ENCODE measurements around the gene CTLA4. TPM values are rescaled to one million over a fixed set of nuclear protein-coding genes. Genes with fewer than 3 reads are reported as not detected.

The CTLA4 gene
- total RNA-seq, 1 experiment from 2014 or later, result not detected

DNA sequence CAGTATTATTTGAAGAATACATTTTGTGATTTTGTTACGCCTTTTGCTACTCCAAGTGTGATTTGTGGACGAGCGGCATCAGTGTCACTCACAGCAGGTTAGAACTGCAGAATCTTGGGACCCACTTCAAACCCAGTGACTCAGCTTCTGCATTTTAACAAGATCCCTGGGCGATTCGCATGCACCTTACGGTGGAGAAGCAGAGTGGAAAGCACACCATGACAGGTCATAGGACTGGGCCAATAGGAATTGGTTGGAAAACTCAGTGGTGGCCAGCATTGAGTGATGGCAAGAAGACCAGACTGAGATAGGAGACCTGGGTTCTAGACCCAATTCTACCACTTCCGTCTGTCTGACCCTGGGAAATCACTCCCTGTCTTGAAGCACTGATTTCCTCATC lies 26.3 kb downstream of the CTLA4 start:
- Mint-ChIP-seq H3K27me3 (ENCODE audit: unreplicated experiment) (no peaks in the 10 kb centered on the region), H3K4me3 (ENCODE audit: low read depth, unreplicated experiment) (no peak overlapping the region), H3K27ac (ENCODE audit: unreplicated experiment) (no peak overlapping the region), H3K9me3 (ENCODE audit: low read depth, unreplicated experiment) (no peaks in the 10 kb centered on the region), H3K36me3 (ENCODE audit: insufficient read depth, unreplicated experiment) (no peaks in the 10 kb centered on the region), H3K4me1 (ENCODE audit: low read depth, unreplicated experiment) (no peaks in the 10 kb centered on the region)
- DNase-seq, result no peak
- intact Hi-C loops (cut with micrococcal nuclease; ENCODE audit: unreplicated experiment), result no loop called here
- TF ChIP-seq, protein P1, sequence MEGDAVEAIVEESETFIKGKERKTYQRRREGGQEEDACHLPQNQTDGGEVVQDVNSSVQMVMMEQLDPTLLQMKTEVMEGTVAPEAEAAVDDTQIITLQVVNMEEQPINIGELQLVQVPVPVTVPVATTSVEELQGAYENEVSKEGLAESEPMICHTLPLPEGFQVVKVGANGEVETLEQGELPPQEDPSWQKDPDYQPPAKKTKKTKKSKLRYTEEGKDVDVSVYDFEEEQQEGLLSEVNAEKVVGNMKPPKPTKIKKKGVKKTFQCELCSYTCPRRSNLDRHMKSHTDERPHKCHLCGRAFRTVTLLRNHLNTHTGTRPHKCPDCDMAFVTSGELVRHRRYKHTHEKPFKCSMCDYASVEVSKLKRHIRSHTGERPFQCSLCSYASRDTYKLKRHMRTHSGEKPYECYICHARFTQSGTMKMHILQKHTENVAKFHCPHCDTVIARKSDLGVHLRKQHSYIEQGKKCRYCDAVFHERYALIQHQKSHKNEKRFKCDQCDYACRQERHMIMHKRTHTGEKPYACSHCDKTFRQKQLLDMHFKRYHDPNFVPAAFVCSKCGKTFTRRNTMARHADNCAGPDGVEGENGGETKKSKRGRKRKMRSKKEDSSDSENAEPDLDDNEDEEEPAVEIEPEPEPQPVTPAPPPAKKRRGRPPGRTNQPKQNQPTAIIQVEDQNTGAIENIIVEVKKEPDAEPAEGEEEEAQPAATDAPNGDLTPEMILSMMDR (IDR thresholded peaks at IDR 0.05; ENCODE audit: unreplicated experiment), result no peak
- CTCF ChIA-PET, result no interaction called here
- no TSS peak for BruUV-seq (replicated peaks)

DNA sequence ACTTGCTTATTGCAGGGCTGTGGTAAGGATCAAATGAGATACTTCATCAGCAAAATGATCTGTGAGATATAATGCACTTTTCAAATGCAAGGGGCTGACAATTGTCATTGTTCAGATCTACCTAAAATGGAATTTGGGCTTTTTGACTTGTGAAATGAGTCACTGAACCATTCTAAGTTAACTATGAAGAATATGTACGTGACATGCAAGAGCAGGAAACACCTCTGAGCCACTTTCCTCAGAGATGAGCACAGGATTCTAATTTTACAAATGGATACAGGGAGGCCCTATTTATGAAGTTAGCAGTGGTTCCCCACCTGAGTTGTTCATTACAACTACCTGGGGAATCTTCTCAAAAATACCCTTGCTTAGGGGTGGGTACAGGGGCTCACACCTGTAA lies 26.7 kb downstream of the CTLA4 start:
- TF ChIP-seq, protein P1 (IDR thresholded peaks at IDR 0.05; ENCODE audit: unreplicated experiment), result no peak

DNA sequence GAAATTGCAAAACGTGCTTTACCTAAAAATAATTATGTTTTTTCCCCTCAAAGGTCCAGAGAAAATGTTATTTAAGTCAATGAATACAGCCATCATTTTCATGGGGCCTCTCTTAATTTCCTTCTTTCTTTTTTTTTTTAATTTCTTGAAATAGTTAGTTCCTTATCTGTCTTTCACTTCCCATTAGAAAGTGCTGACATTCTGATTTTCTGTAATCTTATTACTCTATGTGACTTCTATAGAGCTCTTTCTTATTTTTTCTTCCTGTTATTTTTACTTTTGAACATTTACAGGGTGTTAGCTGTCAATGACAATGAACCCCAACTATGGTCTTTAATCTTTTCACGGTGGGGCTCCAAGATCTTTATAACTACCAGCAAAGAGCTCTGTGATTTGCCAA lies 30.0 kb downstream of the CTLA4 start:
- Mint-ChIP-seq H3K9me3 (ENCODE audit: low read depth, unreplicated experiment) (peaks cover 7% of the 10 kb centered on the region), H3K27ac (ENCODE audit: unreplicated experiment) (no peak overlapping the region), H3K4me1 (ENCODE audit: low read depth, unreplicated experiment) (no peaks in the 10 kb centered on the region), H3K4me3 (ENCODE audit: low read depth, unreplicated experiment) (no peak overlapping the region), H3K36me3 (ENCODE audit: insufficient read depth, unreplicated experiment) (no peaks in the 10 kb centered on the region), H3K27me3 (ENCODE audit: unreplicated experiment) (no peaks in the 10 kb centered on the region)
- intact Hi-C loops (cut with micrococcal nuclease; ENCODE audit: unreplicated experiment), result no loop called here
- no TSS peak for BruUV-seq (replicated peaks)
- DNase-seq, result no peak
- CTCF ChIA-PET, result no interaction called here
- TF ChIP-seq, protein P1 (IDR thresholded peaks at IDR 0.05; ENCODE audit: unreplicated experiment), result no peak

More for the DNA sequence above, 26.7 kb downstream of the CTLA4 start:
- no TSS peak for BruUV-seq (replicated peaks)
- H3K4me1 Mint-ChIP-seq (ENCODE audit: low read depth, unreplicated experiment), result no peaks in the 10 kb centered on the region
- H3K4me3 Mint-ChIP-seq (ENCODE audit: low read depth, unreplicated experiment), result no peak overlapping the region
- intact Hi-C loops (cut with micrococcal nuclease; ENCODE audit: unreplicated experiment), result no loop called here
- CTCF ChIA-PET, result interaction anchor here (1.1 kb wide), 1 partner anchor 8 kb away, joined by 3 read pairs; no protein-coding TSS in a partner anchor
- no peaks in the 10 kb centered on the region for H3K36me3 Mint-ChIP-seq (ENCODE audit: insufficient read depth, unreplicated experiment)
- no peaks in the 10 kb centered on the region for H3K27me3 Mint-ChIP-seq (ENCODE audit: unreplicated experiment)
- no peaks in the 10 kb centered on the region for H3K9me3 Mint-ChIP-seq (ENCODE audit: low read depth, unreplicated experiment)
- H3K27ac Mint-ChIP-seq (ENCODE audit: unreplicated experiment), result no peak overlapping the region
- no peak for DNase-seq

DNA sequence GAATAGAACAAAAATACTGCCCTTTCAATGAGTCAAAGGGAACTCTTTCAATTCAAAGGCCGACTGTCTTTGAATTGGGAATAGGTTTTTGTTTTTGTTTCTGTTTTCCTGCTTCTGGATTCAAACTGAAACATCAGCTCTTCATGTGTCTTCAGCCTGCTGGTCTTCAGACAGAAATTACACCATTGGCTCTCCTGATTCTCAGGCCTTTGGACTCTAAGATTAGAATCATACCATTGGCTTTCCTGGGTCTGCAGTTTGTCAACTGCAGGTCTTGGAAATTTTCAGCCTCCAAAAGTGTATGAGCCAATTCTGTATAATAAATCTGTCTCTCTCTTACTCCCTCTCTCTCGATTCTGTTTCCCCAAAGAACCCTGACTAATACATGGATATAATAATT lies 31.1 kb downstream of the CTLA4 start:
- Mint-ChIP-seq H3K4me1 (ENCODE audit: low read depth, unreplicated experiment) (no peaks in the 10 kb centered on the region), H3K9me3 (ENCODE audit: low read depth, unreplicated experiment) (peaks cover 7% of the 10 kb centered on the region), H3K4me3 (ENCODE audit: low read depth, unreplicated experiment) (no peak overlapping the region), H3K36me3 (ENCODE audit: insufficient read depth, unreplicated experiment) (no peaks in the 10 kb centered on the region), H3K27ac (ENCODE audit: unreplicated experiment) (no peak overlapping the region), H3K27me3 (ENCODE audit: unreplicated experiment) (no peaks in the 10 kb centered on the region)
- no TSS peak for BruUV-seq (replicated peaks)
- intact Hi-C loops (cut with micrococcal nuclease; ENCODE audit: unreplicated experiment), result no loop called here
- TF ChIP-seq, protein P1 (IDR thresholded peaks at IDR 0.05; ENCODE audit: unreplicated experiment), result no peak
- CTCF ChIA-PET, result interaction anchor here (0.5 kb wide), 1 partner anchor 206 kb away, joined by 6 read pairs; no protein-coding TSS in a partner anchor
- no peak for DNase-seq

Data from Calu3 (cell line).